ENCODE measurements around the gene CAMK4. TPM values are rescaled to one million over a fixed set of nuclear protein-coding genes. Genes with fewer than 3 reads are reported as not detected.

Gene CAMK4
- total RNA-seq, 4 donors from 2014 or later = 0.42 to 5.3 (median 3.5) TPM

- DNase-seq (ENCODE audit: extremely low spot score) = no peak
- Histone ChIP-seq H3K4me3 (no peak overlapping the region), H3K9me3 (no peaks in the 10 kb centered on the region), H3K36me3 (no peaks in the 10 kb centered on the region), H3K27me3 (no peaks in the 10 kb centered on the region), H3K27ac (replicated peaks in 1 of 4) (no peak overlapping the region), H3K4me1 (no peaks in the 10 kb centered on the region)
- TF ChIP-seq POLR2A (IDR thresholded peaks at IDR 0.05; ENCODE audit: low read depth) = no peak
- TF ChIP-seq CTCF (IDR thresholded peaks at IDR 0.05) = no peak
- TF ChIP-seq POLR2AphosphoS5 (IDR thresholded peaks at IDR 0.05) = no peak
- no peak for TF ChIP-seq EP300 (IDR thresholded peaks at IDR 0.05)
- intact Hi-C loops (cut with DNase I) = no loop called here
- WGBS = 59% methylated on average over 2 of the region's 2 CpGs
Measured at GRCh38 chr5:111447822-111448221, 223.6 kb downstream of the CAMK4 start.

GRCh38 chr5:111453295-111453694 is 229.1 kb downstream of the CAMK4 start:
- intact Hi-C loops (cut with DNase I) = no loop called here
- TF ChIP-seq POLR2A (IDR thresholded peaks at IDR 0.05; ENCODE audit: low read depth) (no peak), CTCF (IDR thresholded peaks at IDR 0.05) (no peak), EP300 (IDR thresholded peaks at IDR 0.05) (no peak), POLR2AphosphoS5 (IDR thresholded peaks at IDR 0.05) (no peak)
- WGBS = 55% methylated on average over 1 of the region's 1 CpG
- no peak overlapping the region for H3K4me3 ChIP-seq
- H3K9me3 ChIP-seq = no peaks in the 10 kb centered on the region
- DNase-seq (ENCODE audit: extremely low spot score) = no peak
- H3K4me1 ChIP-seq = peaks cover 0 to 10% (median 3%) of the 10 kb centered on the region in 4 donors
- no peaks in the 10 kb centered on the region for H3K27me3 ChIP-seq
- H3K27ac ChIP-seq (replicated peaks in 1 of 4) = no peak overlapping the region
- H3K36me3 ChIP-seq = no peaks in the 10 kb centered on the region

- intact Hi-C loops (cut with DNase I) = no loop called here
- no peaks in the 10 kb centered on the region for H3K36me3 ChIP-seq
- WGBS = 42% methylated on average over 2 of the region's 2 CpGs
- no peak overlapping the region for H3K4me3 ChIP-seq
- H3K4me1 ChIP-seq = peaks cover 0 to 10% (median 3%) of the 10 kb centered on the region in 4 donors
- H3K27me3 ChIP-seq = no peaks in the 10 kb centered on the region
- H3K27ac ChIP-seq (replicated peaks in 1 of 4) = no peak overlapping the region
- no peak for DNase-seq (ENCODE audit: extremely low spot score)
- H3K9me3 ChIP-seq = no peaks in the 10 kb centered on the region
- TF ChIP-seq EP300 (IDR thresholded peaks at IDR 0.05) (no peak), POLR2A (IDR thresholded peaks at IDR 0.05; ENCODE audit: low read depth) (no peak), CTCF (IDR thresholded peaks at IDR 0.05) (no peak), POLR2AphosphoS5 (IDR thresholded peaks at IDR 0.05) (no peak)
Measured at GRCh38 chr5:111453747-111454146, 229.6 kb downstream of the CAMK4 start.

GRCh38 chr5:111454198-111454622 is 230.0 kb downstream of the CAMK4 start:
- no peaks in the 10 kb centered on the region for H3K27me3 ChIP-seq
- no peak overlapping the region for H3K27ac ChIP-seq (replicated peaks in 1 of 4)
- no peaks in the 10 kb centered on the region for H3K9me3 ChIP-seq
- intact Hi-C loops (cut with DNase I) = no loop called here
- TF ChIP-seq POLR2AphosphoS5 (IDR thresholded peaks at IDR 0.05) (no peak), CTCF (IDR thresholded peaks at IDR 0.05) (no peak), EP300 (IDR thresholded peaks at IDR 0.05) (no peak), POLR2A (IDR thresholded peaks at IDR 0.05; ENCODE audit: low read depth) (no peak)
- 43% methylated on average over 3 of the region's 3 CpGs for WGBS
- H3K36me3 ChIP-seq = no peaks in the 10 kb centered on the region
- DNase-seq (ENCODE audit: extremely low spot score) = no peak
- no peak overlapping the region for H3K4me3 ChIP-seq
- peaks cover 0 to 10% (median 3%) of the 10 kb centered on the region in 4 donors for H3K4me1 ChIP-seq

GRCh38 chr5:111454776-111455175 is 230.6 kb downstream of the CAMK4 start:
- WGBS = 54% methylated on average over 2 of the region's 2 CpGs
- no peak overlapping the region for H3K4me3 ChIP-seq

More at GRCh38 chr5:111454776-111455175, 230.6 kb downstream of the CAMK4 start:
- TF ChIP-seq POLR2AphosphoS5 (IDR thresholded peaks at IDR 0.05) (no peak), CTCF (IDR thresholded peaks at IDR 0.05) (no peak), EP300 (IDR thresholded peaks at IDR 0.05) (no peak), POLR2A (IDR thresholded peaks at IDR 0.05; ENCODE audit: low read depth) (no peak)
- peaks cover 0 to 10% (median 3%) of the 10 kb centered on the region in 4 donors for H3K4me1 ChIP-seq
- H3K27ac ChIP-seq (replicated peaks in 1 of 4) = no peak overlapping the region
- no peaks in the 10 kb centered on the region for H3K27me3 ChIP-seq
- no peak for DNase-seq (ENCODE audit: extremely low spot score)
- H3K36me3 ChIP-seq = no peaks in the 10 kb centered on the region
- no peaks in the 10 kb centered on the region for H3K9me3 ChIP-seq
- intact Hi-C loops (cut with DNase I) = no loop called here
